ENCODE results near the gene SLC43A3. TPM values are rescaled to one million over a fixed set of nuclear protein-coding genes. Genes with fewer than 3 reads are reported as not detected.

Gene SLC43A3
- total RNA-seq, 1 experiment from 2014 or later, result 21.4 TPM

DNA sequence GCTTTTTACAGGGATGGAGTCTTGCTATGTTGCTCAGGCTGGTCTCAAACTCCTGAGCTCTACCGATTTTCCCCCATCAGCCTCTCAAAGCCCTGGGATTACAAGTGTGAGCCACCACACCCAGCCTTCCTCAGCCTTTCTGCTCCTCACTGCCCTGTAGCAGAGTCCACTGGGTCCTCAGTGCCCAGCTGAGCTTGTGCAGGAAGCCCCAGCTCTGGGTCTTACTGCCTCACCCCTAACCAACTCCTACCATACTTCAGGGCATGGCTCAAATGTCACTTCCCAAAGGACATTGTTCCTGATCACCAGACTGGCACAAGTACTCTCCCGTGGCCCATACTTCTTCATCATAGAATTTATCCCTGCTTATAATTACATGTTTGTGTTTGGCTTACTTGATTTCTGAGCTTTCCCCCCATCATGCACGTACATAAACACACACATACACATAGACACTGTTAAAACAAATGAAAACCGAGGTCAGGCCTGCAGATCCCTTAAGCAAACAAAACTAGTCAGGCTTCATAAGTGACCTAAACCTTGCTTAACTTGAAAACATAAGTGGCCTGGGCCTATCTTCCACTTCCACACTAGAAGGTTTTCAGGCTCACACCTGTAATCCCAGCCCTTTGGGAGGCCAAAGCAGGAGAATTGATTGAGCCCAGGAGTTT, 14.0 kb upstream of the SLC43A3 start:
- TF ChIP-seq, protein P1, sequence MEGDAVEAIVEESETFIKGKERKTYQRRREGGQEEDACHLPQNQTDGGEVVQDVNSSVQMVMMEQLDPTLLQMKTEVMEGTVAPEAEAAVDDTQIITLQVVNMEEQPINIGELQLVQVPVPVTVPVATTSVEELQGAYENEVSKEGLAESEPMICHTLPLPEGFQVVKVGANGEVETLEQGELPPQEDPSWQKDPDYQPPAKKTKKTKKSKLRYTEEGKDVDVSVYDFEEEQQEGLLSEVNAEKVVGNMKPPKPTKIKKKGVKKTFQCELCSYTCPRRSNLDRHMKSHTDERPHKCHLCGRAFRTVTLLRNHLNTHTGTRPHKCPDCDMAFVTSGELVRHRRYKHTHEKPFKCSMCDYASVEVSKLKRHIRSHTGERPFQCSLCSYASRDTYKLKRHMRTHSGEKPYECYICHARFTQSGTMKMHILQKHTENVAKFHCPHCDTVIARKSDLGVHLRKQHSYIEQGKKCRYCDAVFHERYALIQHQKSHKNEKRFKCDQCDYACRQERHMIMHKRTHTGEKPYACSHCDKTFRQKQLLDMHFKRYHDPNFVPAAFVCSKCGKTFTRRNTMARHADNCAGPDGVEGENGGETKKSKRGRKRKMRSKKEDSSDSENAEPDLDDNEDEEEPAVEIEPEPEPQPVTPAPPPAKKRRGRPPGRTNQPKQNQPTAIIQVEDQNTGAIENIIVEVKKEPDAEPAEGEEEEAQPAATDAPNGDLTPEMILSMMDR (conservative IDR thresholded peaks at IDR 0.05), result no peak
- WGBS (ENCODE audit: extremely low coverage, insufficient read length, low lambda C conversion rate), result no CpG with 5 or more reads among the region's 4 CpGs

More for the DNA sequence above, 14.0 kb upstream of the SLC43A3 start:
- Histone ChIP-seq H3K23ac (ENCODE audit: insufficient read length, low read depth, low read length) (no peak overlapping the region), H3K79me1 (ENCODE audit: insufficient read depth, low read depth, low read length, poor library complexity, severe bottlenecking) (no peaks in the 10 kb centered on the region), H3K9ac (ENCODE audit: extremely low read depth, insufficient read length, low read length) (no peak overlapping the region), H2BK5ac (ENCODE audit: insufficient read length, low read length) (no peak overlapping the region), H2AFZ (ENCODE audit: low read length) (no peak overlapping the region), H2BK120ac (ENCODE audit: low read depth, low read length, poor library complexity, severe bottlenecking) (no peak overlapping the region), H3K4me2 (ENCODE audit: insufficient read depth, insufficient read length, low read length) (no peak overlapping the region), H4K91ac (ENCODE audit: insufficient read length, low read depth, low read length) (no peak overlapping the region), H3K23me2 (ENCODE audit: insufficient read length, low read depth, low read length, poor library complexity, severe bottlenecking) (no peaks in the 10 kb centered on the region), H4K5ac (ENCODE audit: insufficient read length, low read depth, low read length) (no peak overlapping the region), H3T11ph (ENCODE audit: low read length) (no peak overlapping the region), H3K18ac (ENCODE audit: insufficient read length, low read depth, low read length) (no peak overlapping the region), H3K27ac (ENCODE audit: insufficient read length, low read depth, low read length) (no peak overlapping the region), H2BK20ac (ENCODE audit: low read depth, low read length, poor library complexity, severe bottlenecking) (no peak overlapping the region), H3K4me1 (ENCODE audit: insufficient read depth, low read length) (no peaks in the 10 kb centered on the region), H4K20me1 (ENCODE audit: control insufficient read depth, insufficient read depth, insufficient read length) (no peaks in the 10 kb centered on the region), H3K79me2 (ENCODE audit: insufficient read depth, low read length) (no peaks in the 10 kb centered on the region), H3K9me3 (ENCODE audit: control insufficient read depth, low read depth, low read length) (no peaks in the 10 kb centered on the region), H4K8ac (replicated peaks; ENCODE audit: insufficient read length, low read depth, low read length) (no peak overlapping the region), H2BK12ac (ENCODE audit: insufficient read length, low read depth, low read length) (no peak overlapping the region), H2AK5ac (ENCODE audit: insufficient read length, low read length) (no peak overlapping the region), H3K4ac (ENCODE audit: low read depth, low read length) (no peak overlapping the region), H2BK15ac (ENCODE audit: low read depth, low read length) (no peak overlapping the region), H3K14ac (ENCODE audit: insufficient read depth, low read length) (no peak overlapping the region), H3K56ac (ENCODE audit: insufficient read length, low read depth, low read length) (no peak overlapping the region), H3K27me3 (ENCODE audit: insufficient read depth, low read length) (no peaks in the 10 kb centered on the region)
- no peak for DNase-seq
- Mint-ChIP-seq H3K4me1 (no peaks in the 10 kb centered on the region), H3K27ac (no peak overlapping the region; a peak in 1 of 7 replicates), H3K9me3 (no peaks in the 10 kb centered on the region), H3K36me3 (ENCODE audit: insufficient read depth in 1 of 3, low read depth in 3 of 3) (no peaks in the 10 kb centered on the region), H3K4me3 (no peak overlapping the region), H3K27me3 (ENCODE audit: low read depth) (peaks cover 18% of the 10 kb centered on the region)

Data from H9 (cell line).